CD4-positive, alpha-beta T cell (primary cell): Measurements from ENCODE around the gene MRPL55. TPM values are rescaled to one million over a fixed set of nuclear protein-coding genes. Genes with fewer than 3 reads are reported as not detected.

ENCODE experiments used
- ATAC-seq: fragments of 200-7000 bp; cut with Tn5 transposase; one replicate; pipeline ENCODE4 v1.10.0; 2022; ENCODE audit warnings: mild to moderate bottlenecking; ENCODE audit not compliant: poor library complexity
- CTCF ChIA-PET: fragments of 350-600 bp; sonication (Branson Sonifier 250); formaldehyde crosslinking; loops from one replicate; lab custom pipeline; 2021; ENCODE audit warnings: antibody characterized with exemption, inconsistent platforms; lab: Charles Lee
- POLR2A ChIA-PET: fragments of 350-600 bp; sonication (Branson Sonifier 250); formaldehyde crosslinking; loops from one replicate; lab custom pipeline; 2021; ENCODE audit warnings: antibody characterized with exemption, inconsistent platforms; lab: Charles Lee
- DNase-seq, 14 experiments: peaks; one replicate each; pipeline ENCODE4 v3.0.0-alpha.2; 2013 to 2020; ENCODE audit warnings: mixed read lengths in 2 of 14
- H3K27ac ChIP-seq, 2 donors: one replicate each; pipeline versions ENCODE4 v1.5.1 to v1.7.0; 2013; ENCODE audit warnings: low read length in 2 of 2, low read depth in 1 of 2, mild to moderate bottlenecking in 1 of 2
- H3K27me3 ChIP-seq, 2 experiments: 1 replicate in 1 of 2; 2 replicates in 1 of 2; pipeline versions ENCODE4 v1.6.1 to v1.7.0; 2013; ENCODE audit warnings: low read length in 2 of 2, control low read depth in 1 of 2, mild to moderate bottlenecking in 1 of 2, moderate library complexity in 1 of 2; ENCODE audit not compliant: insufficient read depth in 2 of 2, control insufficient read depth in 1 of 2
- H3K36me3 ChIP-seq: one replicate; pipeline ENCODE4 v1.6.1; 2013; ENCODE audit warnings: low read length, control low read depth; ENCODE audit not compliant: insufficient read depth
- H3K4me1 ChIP-seq: one replicate; pipeline ENCODE4 v1.6.1; 2013; ENCODE audit warnings: low read length, control low read depth; ENCODE audit not compliant: insufficient read depth
- H3K4me3 ChIP-seq: one replicate; pipeline ENCODE4 v1.5.1; 2013; ENCODE audit warnings: mild to moderate bottlenecking, low read length, moderate library complexity
- H3K9me3 ChIP-seq, 2 experiments: 1 replicate in 1 of 2; 2 replicates in 1 of 2; pipeline versions ENCODE4 v1.6.1 to v1.7.0; 2013; ENCODE audit warnings: low read length in 2 of 2, mild to moderate bottlenecking in 2 of 2, control low read depth in 1 of 2, moderate library complexity in 1 of 2; ENCODE audit not compliant: control insufficient read depth in 1 of 2, insufficient read depth in 1 of 2
- H3K27ac Mint-ChIP-seq: one replicate; pipeline ENCODE4 v1.8.0; 2020; ENCODE audit warnings: mixed read lengths
- H3K27me3 Mint-ChIP-seq: one replicate; pipeline ENCODE4 v1.8.0; 2021; ENCODE audit warnings: mixed read lengths
- H3K36me3 Mint-ChIP-seq: one replicate; pipeline ENCODE4 v1.8.0; 2021; ENCODE audit warnings: low read depth, mixed read lengths
- H3K4me1 Mint-ChIP-seq: one replicate; pipeline ENCODE4 v1.8.0; 2021; ENCODE audit warnings: low read depth, mixed read lengths
- H3K4me3 Mint-ChIP-seq: one replicate; pipeline ENCODE4 v1.8.0; 2020; ENCODE audit warnings: mild to moderate bottlenecking, mixed read lengths
- H3K9me3 Mint-ChIP-seq: one replicate; pipeline ENCODE4 v1.8.0; 2020; ENCODE audit warnings: mixed read lengths
- intact Hi-C, 2 experiments: fragments of 100-400 bp; cut with DNase I in 1 of 2; cut with micrococcal nuclease in 1 of 2; formaldehyde crosslinking; loops; one replicate each; pipeline versions ENCODE4 v1.15.1 to v1.9.0; 2023 to 2025; cut with DNase I, micrococcal nuclease
- microRNA-seq: library from miRNA; unstranded; fragments of <30 nt; microRNA quantifications from one replicate; pipeline ENCODE4 v1.2.0, GENCODE V29; 2021; ENCODE audit warnings: borderline microRNAs expressed, borderline replicate concordance
- total RNA-seq, 174 experiments: library from RNA in 2 of 174; stranded (reverse) in 2 of 174; gene quantifications; one replicate each; pipeline ENCODE4 v1.2.3 and lab custom pipeline; 2021 to 2026
- TF ChIP-seq, protein P1 (sequence below): fragments of 200-600 bp; IDR thresholded peaks from one replicate; pipeline ENCODE4 v1.8.0; 2022; ENCODE audit warnings: antibody characterized with exemption, mild to moderate bottlenecking

Gene MRPL55
- total RNA-seq, 2 experiments from 2014 or later: 120 to 128 TPM

DNA sequence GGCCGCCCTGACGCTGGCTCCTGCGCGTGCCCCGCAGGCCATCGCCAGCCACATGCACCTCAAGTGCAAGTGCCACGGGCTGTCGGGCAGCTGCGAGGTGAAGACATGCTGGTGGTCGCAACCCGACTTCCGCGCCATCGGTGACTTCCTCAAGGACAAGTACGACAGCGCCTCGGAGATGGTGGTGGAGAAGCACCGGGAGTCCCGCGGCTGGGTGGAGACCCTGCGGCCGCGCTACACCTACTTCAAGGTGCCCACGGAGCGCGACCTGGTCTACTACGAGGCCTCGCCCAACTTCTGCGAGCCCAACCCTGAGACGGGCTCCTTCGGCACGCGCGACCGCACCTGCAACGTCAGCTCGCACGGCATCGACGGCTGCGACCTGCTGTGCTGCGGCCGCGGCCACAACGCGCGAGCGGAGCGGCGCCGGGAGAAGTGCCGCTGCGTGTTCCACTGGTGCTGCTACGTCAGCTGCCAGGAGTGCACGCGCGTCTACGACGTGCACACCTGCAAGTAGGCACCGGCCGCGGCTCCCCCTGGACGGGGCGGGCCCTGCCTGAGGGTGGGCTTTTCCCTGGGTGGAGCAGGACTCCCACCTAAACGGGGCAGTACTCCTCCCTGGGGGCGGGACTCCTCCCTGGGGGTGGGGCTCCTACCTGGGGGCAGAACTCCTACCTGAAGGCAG, 50.0 kb downstream of the MRPL55 start:
- H3K4me3 ChIP-seq: peak overlapping the region; percentile 49
- H3K27me3 ChIP-seq: peaks cover 37 to 52% of the 10 kb centered on the region in 2 experiments
- no peak overlapping the region for H3K27ac ChIP-seq
- peaks cover 27% of the 10 kb centered on the region for H3K4me1 ChIP-seq
- no peaks in the 10 kb centered on the region for H3K36me3 ChIP-seq
- H3K4me3 Mint-ChIP-seq: peak overlapping the region; percentile 74
- DNase-seq (peak in 12 of 14 experiments; percentile 14 to 92 (median 56)), ATAC-seq (peak; percentile 80)
- intact Hi-C loops: loop anchor here in 1 of 2 experiments (2.0 kb wide), 1 partner anchor 44 kb away; the partner anchor contains the start of gene C1orf35
- ChIA-PET CTCF (no interaction called here), POLR2A (interaction anchor here (2.2 kb wide), 1 partner anchor 23 kb away, joined by 11 read pairs; the partner anchor contains the start of gene ARF1)
- peaks cover 51% of the 10 kb centered on the region for H3K27me3 Mint-ChIP-seq
- no peaks in the 10 kb centered on the region for H3K36me3 Mint-ChIP-seq
- peaks cover 0 to 56% of the 10 kb centered on the region in 2 experiments for H3K9me3 ChIP-seq
- TF ChIP-seq, protein P1, sequence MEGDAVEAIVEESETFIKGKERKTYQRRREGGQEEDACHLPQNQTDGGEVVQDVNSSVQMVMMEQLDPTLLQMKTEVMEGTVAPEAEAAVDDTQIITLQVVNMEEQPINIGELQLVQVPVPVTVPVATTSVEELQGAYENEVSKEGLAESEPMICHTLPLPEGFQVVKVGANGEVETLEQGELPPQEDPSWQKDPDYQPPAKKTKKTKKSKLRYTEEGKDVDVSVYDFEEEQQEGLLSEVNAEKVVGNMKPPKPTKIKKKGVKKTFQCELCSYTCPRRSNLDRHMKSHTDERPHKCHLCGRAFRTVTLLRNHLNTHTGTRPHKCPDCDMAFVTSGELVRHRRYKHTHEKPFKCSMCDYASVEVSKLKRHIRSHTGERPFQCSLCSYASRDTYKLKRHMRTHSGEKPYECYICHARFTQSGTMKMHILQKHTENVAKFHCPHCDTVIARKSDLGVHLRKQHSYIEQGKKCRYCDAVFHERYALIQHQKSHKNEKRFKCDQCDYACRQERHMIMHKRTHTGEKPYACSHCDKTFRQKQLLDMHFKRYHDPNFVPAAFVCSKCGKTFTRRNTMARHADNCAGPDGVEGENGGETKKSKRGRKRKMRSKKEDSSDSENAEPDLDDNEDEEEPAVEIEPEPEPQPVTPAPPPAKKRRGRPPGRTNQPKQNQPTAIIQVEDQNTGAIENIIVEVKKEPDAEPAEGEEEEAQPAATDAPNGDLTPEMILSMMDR: no peak
- peaks cover 6% of the 10 kb centered on the region for H3K4me1 Mint-ChIP-seq
- H3K9me3 Mint-ChIP-seq: no peaks in the 10 kb centered on the region
- H3K27ac Mint-ChIP-seq: peak overlapping the region; percentile 62

DNA sequence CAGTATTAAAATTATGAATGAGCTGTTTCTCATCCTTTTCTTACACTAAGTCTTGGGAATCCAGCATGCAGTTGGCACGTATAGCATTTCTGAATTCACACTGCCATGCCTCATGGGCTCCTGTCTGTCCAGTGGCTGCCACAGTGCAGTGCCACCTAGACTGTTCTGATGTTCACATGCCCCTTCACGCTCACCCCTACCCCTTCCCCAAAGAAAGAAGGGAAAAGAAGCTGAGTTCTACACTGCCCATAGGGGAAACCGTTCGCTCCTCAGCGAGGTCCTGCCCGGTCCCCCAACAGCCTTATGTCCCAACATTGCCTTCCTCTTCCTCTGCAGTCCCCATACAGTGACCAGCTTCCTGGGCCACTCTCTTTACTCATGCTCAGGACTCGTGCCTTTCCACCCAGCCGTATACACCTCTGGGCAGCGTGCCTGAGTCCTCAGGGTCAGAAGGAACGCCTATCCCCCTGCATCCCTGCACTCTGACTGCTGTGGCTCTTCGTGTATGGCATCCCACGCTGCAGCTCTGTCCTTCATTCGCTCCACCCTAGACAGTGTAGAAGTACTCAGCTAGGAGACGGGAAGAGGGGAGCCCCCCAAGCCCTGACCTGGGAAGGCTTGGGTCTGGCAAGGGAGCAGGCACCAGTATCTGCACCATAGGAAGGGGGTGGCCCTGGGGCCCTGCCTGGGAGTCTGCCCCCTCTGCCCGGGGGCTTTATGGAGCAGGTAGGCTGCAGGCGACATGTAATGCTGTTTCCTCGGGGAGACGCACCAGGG, 50.7 kb downstream of the MRPL55 start:
- POLR2A ChIA-PET: interaction anchor here (1.9 to 2.2 kb wide), 2 partner anchors 24 kb away, joined by 8 to 11 read pairs; partner anchors contain the start of gene ARF1
- TF ChIP-seq, protein P1: no peak
- Mint-ChIP-seq H3K4me3 (no peak overlapping the region), H3K27me3 (peaks cover 54% of the 10 kb centered on the region), H3K27ac (peak overlapping the region; percentile 4), H3K36me3 (no peaks in the 10 kb centered on the region), H3K9me3 (peaks cover 2% of the 10 kb centered on the region), H3K4me1 (peaks cover 6% of the 10 kb centered on the region)
- CTCF ChIA-PET: no interaction called here
- peak in 1 of 14 experiments; percentile 31 for DNase-seq
- no peak overlapping the region for H3K4me3 ChIP-seq
- intact Hi-C loops: loop anchor here in 1 of 2 experiments (2.0 kb wide), 1 partner anchor 44 kb away; the partner anchor contains the start of gene C1orf35
- no peak for ATAC-seq
- peaks cover 4 to 50% of the 10 kb centered on the region in 2 experiments for H3K9me3 ChIP-seq
- H3K36me3 ChIP-seq: no peaks in the 10 kb centered on the region
- peaks cover 41 to 50% of the 10 kb centered on the region in 2 experiments for H3K27me3 ChIP-seq
- H3K4me1 ChIP-seq: peaks cover 27% of the 10 kb centered on the region
- no peak overlapping the region for H3K27ac ChIP-seq

Small RNA genes within 50 kb of the gene (microRNA-seq; reads per million reads assigned to microRNA genes)
- 0.81 reads per million for gene MIR3620

Other genes starting within 250 kb of the MRPL55 start
- gene WNT9A, start 161.4 kb downstream of the MRPL55 start, total RNA-seq: not detected
- under 1 TPM; 0.08 to 0.14 TPM for gene WNT3A, start 102.3 kb downstream of the MRPL55 start, total RNA-seq
- 100 to 1,000 TPM; 318 to 322 TPM for gene ARF1, start 26.6 kb downstream of the MRPL55 start, total RNA-seq
- gene C1orf35, start 6.0 kb downstream of the MRPL55 start, total RNA-seq: 10 to 100 TPM; 36.6 to 40.3 TPM
- gene GUK1, start 31.0 kb upstream of the MRPL55 start, total RNA-seq: 100 to 1,000 TPM; 373 to 378 TPM
- 1 to 10 TPM; 2.1 to 2.4 TPM for gene GJC2, start 40.6 kb upstream of the MRPL55 start, total RNA-seq
- gene IBA57, start 56.5 kb upstream of the MRPL55 start, total RNA-seq: 10 to 100 TPM; 19.7 to 19.9 TPM
- 10 to 100 TPM; 80.8 to 82.2 TPM for gene OBSCN, start 98.7 kb upstream of the MRPL55 start, total RNA-seq